GM12891 (cell line): Measurements from ENCODE around the gene LGR6.

ENCODE experiments used
- PAX5 ChIP-seq: IDR thresholded peaks from 2 replicates; pipeline ENCODE4 v1.6.1; 2011; ENCODE audit warnings: low read length, moderate library complexity, mild to moderate bottlenecking; ENCODE audit not compliant: insufficient read depth, severe bottlenecking
- POLR2A ChIP-seq: IDR thresholded peaks from 2 replicates; pipeline ENCODE4 v1.6.1; 2011; ENCODE audit warnings: low read depth, low read length, control low read depth
- POLR2AphosphoS5 ChIP-seq: IDR thresholded peaks from 2 replicates; pipeline ENCODE4 v1.6.1; 2011; ENCODE audit warnings: low read depth, low read length, control low read depth
- POU2F2 ChIP-seq: IDR thresholded peaks from 2 replicates; pipeline ENCODE4 v1.6.1; 2011; ENCODE audit warnings: low read depth, mild to moderate bottlenecking, control low read depth, low read length, moderate library complexity
- SPI1 ChIP-seq: IDR thresholded peaks from 2 replicates; pipeline ENCODE4 v1.6.1; 2011; ENCODE audit warnings: low read depth, low read length, control low read depth
- TAF1 ChIP-seq: IDR thresholded peaks from 2 replicates; pipeline ENCODE4 v1.6.1; 2011; ENCODE audit warnings: low read depth, low read length, control low read depth

DNA sequence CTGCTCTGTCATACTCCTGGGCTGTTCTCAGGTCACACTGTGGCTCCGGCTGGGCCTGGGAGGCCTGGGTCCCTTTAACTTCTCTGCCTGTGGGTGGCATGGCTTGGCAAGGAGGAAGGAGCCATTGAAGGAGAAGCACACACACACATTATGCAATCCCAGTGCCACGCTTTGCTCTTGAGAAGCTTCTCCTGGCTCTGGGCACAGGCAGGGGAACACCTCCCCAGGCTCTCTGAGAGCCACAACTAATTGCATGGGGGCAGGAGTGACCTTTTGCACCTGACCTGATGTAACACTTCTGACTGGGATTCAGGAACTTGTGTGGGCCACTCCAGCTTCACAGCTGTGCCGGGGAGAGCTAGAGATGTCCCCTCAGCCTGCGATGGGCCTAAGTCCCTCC, 23.1 kb downstream of the LGR6 start:
- TF ChIP-seq POLR2A (no peak), TAF1 (no peak), POLR2AphosphoS5 (no peak), PAX5 (no peak), POU2F2 (no peak), SPI1 (no peak)
